ENCODE measurements around the gene CCR2.

The CCR2 gene

DNA sequence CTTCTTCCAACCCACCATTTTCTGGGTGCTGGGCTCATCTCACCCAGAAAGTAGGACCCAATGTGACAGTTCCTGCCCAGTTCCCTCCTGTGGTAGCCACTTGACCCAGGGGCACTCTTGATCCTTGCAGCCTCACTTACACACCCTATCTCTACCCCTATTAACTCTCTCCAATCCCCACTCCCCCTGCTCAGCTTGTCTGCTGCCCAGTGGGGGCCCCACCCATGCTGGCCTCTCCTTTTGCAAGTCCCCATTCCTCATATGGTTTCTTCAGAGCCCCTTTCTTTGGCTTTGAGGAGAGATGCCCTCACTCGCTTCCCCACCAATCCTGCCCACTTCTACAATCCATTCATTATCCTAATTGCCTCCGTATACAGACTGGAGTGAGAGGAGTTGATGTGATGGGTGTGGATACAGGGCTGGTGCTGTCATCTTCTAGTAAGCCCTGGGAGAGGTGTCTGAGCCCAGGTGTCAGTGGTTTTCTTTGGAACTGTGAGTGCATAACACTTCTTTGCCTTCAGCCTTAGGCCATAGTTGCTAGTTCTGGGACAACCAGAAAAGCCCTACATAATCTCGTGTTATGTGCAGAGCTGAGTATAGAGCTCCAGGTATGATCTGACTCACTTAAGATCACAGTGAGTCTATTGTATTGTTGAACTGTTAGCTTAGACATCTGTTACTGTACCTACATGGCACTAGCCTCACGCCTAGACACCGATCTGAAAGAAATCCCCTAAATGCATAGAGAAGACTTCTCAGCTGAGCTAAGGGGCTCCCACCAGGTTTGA is 12.0 kb downstream of the CCR2 start:
- Mint-ChIP-seq H3K4me1 (peaks cover 86% of the 10 kb centered on the region), H3K36me3 (peaks cover 15% of the 10 kb centered on the region), H3K9me3 (no peaks in the 10 kb centered on the region), H3K4me3 (peak overlapping the region; percentile 2), H3K27ac (peak overlapping the region; percentile 87)
- peak in 1 of 2 donors; percentile 49 for DNase-seq (ENCODE audit: low spot score in 2 of 2)
- ATAC-seq: no peak

DNA sequence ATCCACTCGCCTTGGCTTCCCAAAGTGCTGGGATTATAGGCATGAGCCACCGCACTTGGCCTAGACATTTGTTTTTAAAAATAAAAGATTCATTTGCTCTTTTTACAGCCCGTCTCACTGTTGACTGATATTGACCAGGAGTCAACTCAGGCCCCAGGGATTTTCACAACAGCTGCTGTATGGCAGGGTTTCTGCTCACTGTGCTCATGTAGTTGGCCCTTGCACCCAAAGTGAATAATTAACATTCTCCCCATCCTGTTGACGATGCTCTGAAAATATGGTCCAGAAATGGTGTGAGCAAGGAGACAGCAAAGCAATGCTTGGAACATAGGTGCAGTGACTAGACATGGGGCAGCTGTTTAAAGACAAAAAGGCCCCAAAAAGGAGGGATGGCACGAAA is 13.9 kb downstream of the CCR2 start:
- DNase-seq (ENCODE audit: low spot score in 2 of 2) (no peak), ATAC-seq (no peak)
- Mint-ChIP-seq H3K4me1 (peaks cover 80% of the 10 kb centered on the region), H3K9me3 (no peaks in the 10 kb centered on the region), H3K36me3 (peaks cover 21% of the 10 kb centered on the region), H3K27ac (peak overlapping the region; percentile 98), H3K4me3 (peak overlapping the region; percentile 61)

DNA sequence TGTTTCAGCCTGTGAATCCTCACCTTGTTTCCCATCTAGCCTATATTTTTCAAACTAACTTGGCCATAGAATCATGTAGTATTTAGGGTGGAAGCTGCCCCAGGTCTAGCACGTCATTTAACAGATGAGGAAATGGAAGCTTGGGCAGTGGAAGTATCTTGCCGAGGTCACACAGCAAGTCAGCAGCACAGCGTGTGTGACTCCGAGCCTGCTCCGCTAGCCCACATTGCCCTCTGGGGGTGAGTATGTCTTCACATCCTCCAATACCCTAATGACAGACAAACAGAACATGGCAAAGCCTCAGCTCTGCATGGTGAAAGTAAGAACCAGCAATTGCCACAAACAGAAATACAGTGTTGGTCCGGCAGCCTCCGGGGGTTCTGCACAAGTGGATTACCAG is 14.7 kb downstream of the CCR2 start:
- Mint-ChIP-seq H3K27ac (peak overlapping the region; percentile 98), H3K4me1 (peaks cover 81% of the 10 kb centered on the region), H3K36me3 (peaks cover 29% of the 10 kb centered on the region), H3K9me3 (no peaks in the 10 kb centered on the region), H3K4me3 (peak overlapping the region; percentile 61)
- ATAC-seq (peak; percentile 68), DNase-seq (ENCODE audit: low spot score in 2 of 2) (peak in 1 of 2 donors; percentile 80)

DNA sequence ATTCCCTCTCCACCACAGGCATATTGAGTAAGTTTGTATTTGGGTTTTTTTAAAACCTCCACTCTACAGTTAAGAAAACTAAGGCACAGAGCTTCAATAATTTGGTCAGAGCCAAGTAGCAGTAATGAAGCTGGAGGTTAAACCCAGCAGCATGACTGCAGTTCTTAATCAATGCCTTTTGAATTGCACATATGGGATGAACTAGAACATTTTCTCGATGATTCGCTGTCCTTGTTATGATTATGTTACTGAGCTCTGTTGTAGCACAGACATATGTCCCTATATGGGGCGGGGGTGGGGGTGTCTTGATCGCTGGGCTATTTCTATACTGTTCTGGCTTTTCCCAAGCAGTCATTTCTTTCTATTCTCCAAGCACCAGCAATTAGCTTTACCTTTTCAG is 15.2 kb downstream of the CCR2 start:
- DNase-seq (ENCODE audit: low spot score in 2 of 2) (no peak), ATAC-seq (no peak)
- H3K27ac Mint-ChIP-seq: peak overlapping the region; percentile 98
- H3K4me3 Mint-ChIP-seq: peak overlapping the region; percentile 61
- peaks cover 82% of the 10 kb centered on the region for H3K4me1 Mint-ChIP-seq
- no peaks in the 10 kb centered on the region for H3K9me3 Mint-ChIP-seq
- H3K36me3 Mint-ChIP-seq: peaks cover 31% of the 10 kb centered on the region

DNA sequence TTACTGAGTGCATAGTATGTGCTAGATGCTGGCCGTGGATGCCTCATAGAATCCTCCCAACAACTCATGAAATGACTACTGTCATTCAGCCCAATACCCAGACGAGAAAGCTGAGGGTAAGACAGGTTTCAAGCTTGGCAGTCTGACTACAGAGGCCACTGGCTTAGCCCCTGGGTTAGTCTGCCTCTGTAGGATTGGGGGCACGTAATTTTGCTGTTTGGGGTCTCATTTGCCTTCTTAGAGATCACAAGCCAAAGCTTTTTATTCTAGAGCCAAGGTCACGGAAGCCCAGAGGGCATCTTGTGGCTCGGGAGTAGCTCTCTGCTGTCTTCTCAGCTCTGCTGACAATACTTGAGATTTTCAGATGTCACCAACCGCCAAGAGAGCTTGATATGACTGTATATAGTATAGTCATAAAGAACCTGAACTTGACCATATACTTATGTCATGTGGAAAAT is 15.8 kb downstream of the CCR2 start:
- peak; percentile 60 to 90 for DNase-seq (ENCODE audit: low spot score in 2 of 2)
- Mint-ChIP-seq H3K36me3 (peaks cover 37% of the 10 kb centered on the region), H3K27ac (peak overlapping the region; percentile 98), H3K4me3 (peak overlapping the region; percentile 61), H3K9me3 (no peaks in the 10 kb centered on the region), H3K4me1 (peaks cover 85% of the 10 kb centered on the region)
- ATAC-seq: peak; percentile 89

DNA sequence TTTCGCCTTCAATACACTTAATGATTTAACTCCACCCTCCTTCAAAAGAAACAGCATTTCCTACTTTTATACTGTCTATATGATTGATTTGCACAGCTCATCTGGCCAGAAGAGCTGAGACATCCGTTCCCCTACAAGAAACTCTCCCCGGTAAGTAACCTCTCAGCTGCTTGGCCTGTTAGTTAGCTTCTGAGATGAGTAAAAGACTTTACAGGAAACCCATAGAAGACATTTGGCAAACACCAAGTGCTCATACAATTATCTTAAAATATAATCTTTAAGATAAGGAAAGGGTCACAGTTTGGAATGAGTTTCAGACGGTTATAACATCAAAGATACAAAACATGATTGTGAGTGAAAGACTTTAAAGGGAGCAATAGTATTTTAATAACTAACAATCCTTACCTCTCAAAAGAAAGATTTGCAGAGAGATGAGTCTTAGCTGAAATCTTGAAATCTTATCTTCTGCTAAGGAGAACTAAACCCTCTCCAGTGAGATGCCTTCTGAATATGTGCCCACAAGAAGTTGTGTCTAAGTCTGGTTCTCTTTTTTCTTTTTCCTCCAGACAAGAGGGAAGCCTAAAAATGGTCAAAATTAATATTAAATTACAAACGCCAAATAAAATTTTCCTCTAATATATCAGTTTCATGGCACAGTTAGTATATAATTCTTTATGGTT is 17.1 kb downstream of the CCR2 start, which contains the start of gene CCR5:
Gene CCR5 (plus strand): TSS at position 108 of the 680 bp plus-strand sequence. CDS start 1,957 bp downstream, outside the sequence.
- DNase-seq (ENCODE audit: low spot score in 2 of 2) (no peak), ATAC-seq (peak; percentile 56)
- Mint-ChIP-seq H3K27ac (peak within 1 kb of the TSS; percentile 98), H3K9me3 (no peaks in the 10 kb centered on the region), H3K4me3 (peak within 1 kb of the TSS; percentile 61), H3K4me1 (peaks cover 85% of the 10 kb centered on the region), H3K36me3 (peaks cover 45% of the 10 kb centered on the region)

DNA sequence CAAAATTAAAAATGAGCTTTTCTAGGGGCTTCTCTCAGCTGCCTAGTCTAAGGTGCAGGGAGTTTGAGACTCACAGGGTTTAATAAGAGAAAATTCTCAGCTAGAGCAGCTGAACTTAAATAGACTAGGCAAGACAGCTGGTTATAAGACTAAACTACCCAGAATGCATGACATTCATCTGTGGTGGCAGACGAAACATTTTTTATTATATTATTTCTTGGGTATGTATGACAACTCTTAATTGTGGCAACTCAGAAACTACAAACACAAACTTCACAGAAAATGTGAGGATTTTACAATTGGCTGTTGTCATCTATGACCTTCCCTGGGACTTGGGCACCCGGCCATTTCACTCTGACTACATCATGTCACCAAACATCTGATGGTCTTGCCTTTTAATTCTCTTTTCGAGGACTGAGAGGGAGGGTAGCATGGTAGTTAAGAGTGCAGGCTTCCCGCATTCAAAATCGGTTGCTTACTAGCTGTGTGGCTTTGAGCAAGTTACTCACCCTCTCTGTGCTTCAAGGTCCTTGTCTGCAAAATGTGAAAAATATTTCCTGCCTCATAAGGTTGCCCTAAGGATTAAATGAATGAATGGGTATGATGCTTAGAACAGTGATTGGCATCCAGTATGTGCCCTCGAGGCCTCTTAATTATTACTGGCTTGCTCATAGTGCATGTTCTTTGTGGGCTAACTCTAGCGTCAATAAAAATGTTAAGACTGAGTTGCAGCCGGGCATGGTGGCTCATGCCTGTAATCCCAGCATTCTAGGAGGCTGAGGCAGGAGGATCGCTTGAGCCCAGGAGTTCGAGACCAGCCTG is 17.8 kb downstream of the CCR2 start:
- ATAC-seq: no peak
- Mint-ChIP-seq H3K4me3 (peak overlapping the region; percentile 61), H3K27ac (peak overlapping the region; percentile 98), H3K36me3 (peaks cover 45% of the 10 kb centered on the region), H3K9me3 (no peaks in the 10 kb centered on the region), H3K4me1 (peaks cover 81% of the 10 kb centered on the region)
- DNase-seq (ENCODE audit: low spot score in 2 of 2): no peak

DNA sequence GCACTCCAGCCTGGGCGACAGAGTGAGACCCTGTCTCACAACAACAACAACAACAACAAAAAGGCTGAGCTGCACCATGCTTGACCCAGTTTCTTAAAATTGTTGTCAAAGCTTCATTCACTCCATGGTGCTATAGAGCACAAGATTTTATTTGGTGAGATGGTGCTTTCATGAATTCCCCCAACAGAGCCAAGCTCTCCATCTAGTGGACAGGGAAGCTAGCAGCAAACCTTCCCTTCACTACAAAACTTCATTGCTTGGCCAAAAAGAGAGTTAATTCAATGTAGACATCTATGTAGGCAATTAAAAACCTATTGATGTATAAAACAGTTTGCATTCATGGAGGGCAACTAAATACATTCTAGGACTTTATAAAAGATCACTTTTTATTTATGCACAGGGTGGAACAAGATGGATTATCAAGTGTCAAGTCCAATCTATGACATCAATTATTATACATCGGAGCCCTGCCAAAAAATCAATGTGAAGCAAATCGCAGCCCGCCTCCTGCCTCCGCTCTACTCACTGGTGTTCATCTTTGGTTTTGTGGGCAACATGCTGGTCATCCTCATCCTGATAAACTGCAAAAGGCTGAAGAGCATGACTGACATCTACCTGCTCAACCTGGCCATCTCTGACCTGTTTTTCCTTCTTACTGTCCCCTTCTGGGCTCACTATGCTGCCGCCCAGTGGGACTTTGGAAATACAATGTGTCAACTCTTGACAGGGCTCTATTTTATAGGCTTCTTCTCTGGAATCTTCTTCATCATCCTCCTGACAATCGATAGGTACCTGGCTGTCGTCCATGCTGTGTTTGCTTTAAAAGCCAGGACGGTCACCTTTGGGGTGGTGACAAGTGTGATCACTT is 18.8 kb downstream of the CCR2 start:
- Mint-ChIP-seq H3K36me3 (peaks cover 45% of the 10 kb centered on the region), H3K9me3 (no peaks in the 10 kb centered on the region), H3K4me3 (peak overlapping the region; percentile 61), H3K4me1 (peaks cover 84% of the 10 kb centered on the region), H3K27ac (peak overlapping the region; percentile 98)
- no peak for DNase-seq (ENCODE audit: low spot score in 2 of 2)
- no peak for ATAC-seq

DNA sequence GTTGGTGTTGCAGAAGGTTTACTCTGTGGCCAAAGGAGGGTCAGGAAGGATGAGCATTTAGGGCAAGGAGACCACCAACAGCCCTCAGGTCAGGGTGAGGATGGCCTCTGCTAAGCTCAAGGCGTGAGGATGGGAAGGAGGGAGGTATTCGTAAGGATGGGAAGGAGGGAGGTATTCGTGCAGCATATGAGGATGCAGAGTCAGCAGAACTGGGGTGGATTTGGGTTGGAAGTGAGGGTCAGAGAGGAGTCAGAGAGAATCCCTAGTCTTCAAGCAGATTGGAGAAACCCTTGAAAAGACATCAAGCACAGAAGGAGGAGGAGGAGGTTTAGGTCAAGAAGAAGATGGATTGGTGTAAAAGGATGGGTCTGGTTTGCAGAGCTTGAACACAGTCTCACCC is 20.8 kb downstream of the CCR2 start:
- H3K4me1 Mint-ChIP-seq: peaks cover 70% of the 10 kb centered on the region
- H3K9me3 Mint-ChIP-seq: no peaks in the 10 kb centered on the region
- peak overlapping the region; percentile 38 for H3K27ac Mint-ChIP-seq
- no peak for DNase-seq (ENCODE audit: low spot score in 2 of 2)
- no peak for ATAC-seq
- H3K4me3 Mint-ChIP-seq: peak overlapping the region; percentile 61
- H3K36me3 Mint-ChIP-seq: peaks cover 48% of the 10 kb centered on the region

DNA sequence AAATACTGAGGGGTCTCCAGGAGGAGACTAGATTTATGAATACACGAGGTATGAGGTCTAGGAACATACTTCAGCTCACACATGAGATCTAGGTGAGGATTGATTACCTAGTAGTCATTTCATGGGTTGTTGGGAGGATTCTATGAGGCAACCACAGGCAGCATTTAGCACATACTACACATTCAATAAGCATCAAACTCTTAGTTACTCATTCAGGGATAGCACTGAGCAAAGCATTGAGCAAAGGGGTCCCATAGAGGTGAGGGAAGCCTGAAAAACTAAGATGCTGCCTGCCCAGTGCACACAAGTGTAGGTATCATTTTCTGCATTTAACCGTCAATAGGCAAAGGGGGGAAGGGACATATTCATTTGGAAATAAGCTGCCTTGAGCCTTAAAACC is 21.3 kb downstream of the CCR2 start:
- Mint-ChIP-seq H3K36me3 (peaks cover 43% of the 10 kb centered on the region), H3K27ac (peak overlapping the region; percentile 38), H3K4me3 (peak overlapping the region; percentile 61), H3K9me3 (no peaks in the 10 kb centered on the region), H3K4me1 (peaks cover 70% of the 10 kb centered on the region)
- ATAC-seq (peak; percentile 89), DNase-seq (ENCODE audit: low spot score in 2 of 2) (no peak)

DNA sequence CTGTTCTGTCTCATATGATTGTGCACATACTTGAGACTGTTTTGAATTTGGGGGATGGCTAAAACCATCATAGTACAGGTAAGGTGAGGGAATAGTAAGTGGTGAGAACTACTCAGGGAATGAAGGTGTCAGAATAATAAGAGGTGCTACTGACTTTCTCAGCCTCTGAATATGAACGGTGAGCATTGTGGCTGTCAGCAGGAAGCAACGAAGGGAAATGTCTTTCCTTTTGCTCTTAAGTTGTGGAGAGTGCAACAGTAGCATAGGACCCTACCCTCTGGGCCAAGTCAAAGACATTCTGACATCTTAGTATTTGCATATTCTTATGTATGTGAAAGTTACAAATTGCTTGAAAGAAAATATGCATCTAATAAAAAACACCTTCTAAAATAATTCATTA is 21.9 kb downstream of the CCR2 start:
- Mint-ChIP-seq H3K4me3 (peak overlapping the region; percentile 61), H3K36me3 (peaks cover 38% of the 10 kb centered on the region), H3K27ac (peak overlapping the region; percentile 38), H3K9me3 (no peaks in the 10 kb centered on the region), H3K4me1 (peaks cover 70% of the 10 kb centered on the region)
- DNase-seq (ENCODE audit: low spot score in 2 of 2) (no peak), ATAC-seq (no peak)

DNA sequence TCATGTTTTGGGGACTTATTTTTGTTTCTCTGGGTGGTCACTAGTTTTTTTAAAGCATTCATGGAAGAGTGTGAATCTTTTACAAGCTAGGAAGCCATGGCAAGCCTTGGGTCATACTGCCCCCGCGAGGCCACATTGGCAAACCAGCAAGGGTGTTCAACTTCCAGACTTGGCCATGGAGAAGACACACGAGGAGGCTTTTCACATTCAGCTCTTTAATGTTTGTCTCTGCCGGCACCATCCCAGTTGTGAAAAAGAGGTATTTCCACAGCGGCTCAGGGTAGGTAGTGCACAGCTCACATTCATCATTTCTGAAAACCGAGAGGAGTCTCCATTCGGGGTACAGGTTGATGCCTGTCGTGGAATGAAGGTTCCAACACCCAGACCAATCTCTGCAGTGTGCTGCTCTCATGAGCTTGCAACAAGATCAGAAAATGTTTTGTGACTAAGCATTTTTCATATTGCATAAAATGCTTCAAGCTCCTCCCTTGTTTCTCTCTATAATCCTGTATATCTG is 24.6 kb downstream of the CCR2 start:
- H3K4me1 Mint-ChIP-seq: peaks cover 60% of the 10 kb centered on the region
- no peak overlapping the region for H3K27ac Mint-ChIP-seq
- H3K9me3 Mint-ChIP-seq: no peaks in the 10 kb centered on the region
- no peak overlapping the region for H3K4me3 Mint-ChIP-seq
- peak; percentile 50 to 82 for DNase-seq (ENCODE audit: low spot score in 2 of 2)
- peak; percentile 33 for ATAC-seq
- peaks cover 24% of the 10 kb centered on the region for H3K36me3 Mint-ChIP-seq

DNA sequence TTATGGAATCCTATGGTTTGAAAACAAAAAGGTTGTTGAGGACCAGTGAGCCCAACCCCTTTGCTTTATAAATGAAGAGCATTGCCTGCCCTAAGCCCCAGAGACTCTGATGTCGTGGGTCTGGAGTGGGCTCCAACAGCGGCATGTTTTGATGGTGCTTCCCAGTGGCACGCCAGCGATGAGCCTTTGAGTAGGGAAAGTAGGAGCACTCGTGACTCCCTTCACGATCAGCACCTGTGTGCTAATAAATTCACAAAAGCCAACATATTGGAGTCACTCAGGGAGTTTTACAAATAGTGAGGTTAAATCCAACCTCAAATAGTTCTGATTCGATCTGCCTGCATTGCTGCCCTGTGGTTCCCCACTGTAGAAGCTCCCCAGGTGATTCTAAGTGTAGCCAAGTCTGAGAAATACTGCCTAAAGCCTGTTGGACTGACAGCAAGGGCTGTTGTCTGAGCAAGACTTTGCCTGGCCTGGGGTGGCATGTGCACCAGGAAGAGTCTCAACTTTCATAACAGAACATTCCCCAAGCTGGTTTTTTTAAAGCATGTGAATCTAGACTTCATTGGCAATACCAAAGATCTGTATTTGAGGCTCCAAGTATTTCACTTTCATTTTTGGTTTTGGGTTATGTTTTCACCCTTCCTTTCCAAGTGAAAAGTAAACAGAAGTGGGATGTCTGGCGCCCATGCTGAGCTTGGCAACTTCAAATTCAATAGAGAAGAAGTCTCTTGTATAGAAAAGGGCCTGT is 26.7 kb downstream of the CCR2 start:
- no peak overlapping the region for H3K27ac Mint-ChIP-seq
- no peaks in the 10 kb centered on the region for H3K9me3 Mint-ChIP-seq
- peaks cover 53% of the 10 kb centered on the region for H3K4me1 Mint-ChIP-seq
- ATAC-seq: no peak
- no peak overlapping the region for H3K4me3 Mint-ChIP-seq
- DNase-seq (ENCODE audit: low spot score in 2 of 2): no peak
- peaks cover 10% of the 10 kb centered on the region for H3K36me3 Mint-ChIP-seq

DNA sequence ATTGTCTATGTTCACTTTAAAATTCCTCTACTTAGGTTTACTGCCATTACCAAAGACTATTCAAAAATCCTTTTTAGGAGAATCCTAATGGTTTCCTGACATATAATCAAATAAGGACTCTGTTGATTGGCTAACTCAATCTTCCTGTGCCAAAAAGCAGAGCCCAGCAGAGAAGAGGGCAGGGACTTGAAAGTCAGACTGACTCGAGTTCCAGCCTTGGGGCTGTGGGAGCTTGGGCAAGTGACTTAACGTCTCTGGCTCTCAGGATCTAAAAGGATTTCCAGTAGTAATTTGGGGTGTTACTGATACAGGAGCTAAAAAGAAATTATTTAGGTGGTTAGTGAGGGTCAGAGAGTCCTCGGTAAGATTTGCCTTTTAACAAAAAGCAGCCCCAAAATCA is 27.7 kb downstream of the CCR2 start:
- H3K27ac Mint-ChIP-seq: no peak overlapping the region
- DNase-seq (ENCODE audit: low spot score in 2 of 2): no peak
- H3K4me3 Mint-ChIP-seq: no peak overlapping the region
- peaks cover 7% of the 10 kb centered on the region for H3K36me3 Mint-ChIP-seq
- ATAC-seq: no peak
- peaks cover 54% of the 10 kb centered on the region for H3K4me1 Mint-ChIP-seq
- no peaks in the 10 kb centered on the region for H3K9me3 Mint-ChIP-seq
